ENCODE data around the gene PSMD4. TPM values are rescaled to one million over a fixed set of nuclear protein-coding genes. Genes with fewer than 3 reads are reported as not detected.

Gene PSMD4
- total and polyA plus RNA-seq, 2 experiments from 2014 or later = 107 to 161 TPM

DNA sequence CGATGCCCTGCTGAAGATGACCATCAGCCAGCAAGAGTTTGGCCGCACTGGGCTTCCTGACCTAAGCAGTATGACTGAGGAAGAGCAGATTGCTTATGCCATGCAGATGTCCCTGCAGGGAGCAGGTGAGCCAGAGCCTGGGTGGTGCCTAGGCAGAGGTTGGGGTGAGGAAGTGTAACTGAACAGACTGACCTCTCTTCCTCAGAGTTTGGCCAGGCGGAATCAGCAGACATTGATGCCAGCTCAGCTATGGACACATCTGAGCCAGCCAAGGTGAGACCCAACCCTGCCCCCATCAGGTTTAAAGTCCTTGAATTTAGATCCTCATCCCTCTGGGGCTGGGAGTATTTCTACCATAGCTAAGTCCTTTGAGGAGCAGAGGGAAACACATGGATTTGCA lies 11.8 kb downstream of the PSMD4 start:
- Histone ChIP-seq H3K9me2 (replicated peaks; ENCODE audit: insufficient read depth) (no peaks in the 10 kb centered on the region), H3K4me2 (no peak overlapping the region), H3K27me3 (no peaks in the 10 kb centered on the region), H2AFZ (no peak overlapping the region), H3K36me3 (replicated peaks; ENCODE audit: insufficient read depth, low read depth) (no peaks in the 10 kb centered on the region), H3K4me1 (ENCODE audit: insufficient read depth) (no peaks in the 10 kb centered on the region), H3K4me3 (no peak overlapping the region), H4K20me1 (ENCODE audit: insufficient read depth, poor library complexity, severe bottlenecking) (no peaks in the 10 kb centered on the region), H3K27ac (no peak overlapping the region), H3K79me2 (peaks cover 9% of the 10 kb centered on the region), H3K9me3 (ENCODE audit: low read depth) (no peaks in the 10 kb centered on the region)
- WGBS (ENCODE audit: low lambda C conversion rate, missing lambda C conversion rate) = 98% methylated on average over 3 of the region's 3 CpGs
- no peak for DNase-seq (ENCODE audit: low spot score)
- TF ChIP-seq EZH2phosphoT487 (IDR thresholded peaks at IDR 0.05; ENCODE audit: low read depth, severe bottlenecking, unreplicated experiment) = no peak
- no peak for TF ChIP-seq EZH2 (IDR thresholded peaks at IDR 0.05; ENCODE audit: borderline replicate concordance)
- TF ChIP-seq, protein P1, sequence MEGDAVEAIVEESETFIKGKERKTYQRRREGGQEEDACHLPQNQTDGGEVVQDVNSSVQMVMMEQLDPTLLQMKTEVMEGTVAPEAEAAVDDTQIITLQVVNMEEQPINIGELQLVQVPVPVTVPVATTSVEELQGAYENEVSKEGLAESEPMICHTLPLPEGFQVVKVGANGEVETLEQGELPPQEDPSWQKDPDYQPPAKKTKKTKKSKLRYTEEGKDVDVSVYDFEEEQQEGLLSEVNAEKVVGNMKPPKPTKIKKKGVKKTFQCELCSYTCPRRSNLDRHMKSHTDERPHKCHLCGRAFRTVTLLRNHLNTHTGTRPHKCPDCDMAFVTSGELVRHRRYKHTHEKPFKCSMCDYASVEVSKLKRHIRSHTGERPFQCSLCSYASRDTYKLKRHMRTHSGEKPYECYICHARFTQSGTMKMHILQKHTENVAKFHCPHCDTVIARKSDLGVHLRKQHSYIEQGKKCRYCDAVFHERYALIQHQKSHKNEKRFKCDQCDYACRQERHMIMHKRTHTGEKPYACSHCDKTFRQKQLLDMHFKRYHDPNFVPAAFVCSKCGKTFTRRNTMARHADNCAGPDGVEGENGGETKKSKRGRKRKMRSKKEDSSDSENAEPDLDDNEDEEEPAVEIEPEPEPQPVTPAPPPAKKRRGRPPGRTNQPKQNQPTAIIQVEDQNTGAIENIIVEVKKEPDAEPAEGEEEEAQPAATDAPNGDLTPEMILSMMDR (IDR thresholded peaks at IDR 0.05; ENCODE audit: poor library complexity) = no peak

DNA sequence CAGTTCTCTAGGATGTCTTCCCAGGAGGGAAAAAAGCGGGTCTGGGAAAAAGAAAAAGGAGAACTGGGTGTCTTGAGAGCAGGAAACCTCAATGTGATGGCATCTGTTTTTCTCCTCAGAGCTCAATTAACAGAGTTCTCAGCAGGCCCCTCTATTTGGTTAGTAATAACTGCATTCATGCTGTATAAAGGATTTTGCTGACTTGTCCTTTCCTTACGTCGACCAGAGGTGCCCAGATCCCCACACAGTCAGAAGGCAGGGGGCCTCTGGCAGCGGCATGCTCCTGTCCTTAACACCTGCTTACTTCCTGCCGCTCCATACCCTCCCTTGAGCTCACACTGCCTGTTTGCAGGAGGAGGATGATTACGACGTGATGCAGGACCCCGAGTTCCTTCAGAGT lies 12.3 kb downstream of the PSMD4 start:
- Histone ChIP-seq H3K79me2 (peaks cover 5% of the 10 kb centered on the region), H3K9me3 (ENCODE audit: low read depth) (no peaks in the 10 kb centered on the region), H3K4me3 (no peak overlapping the region), H3K27ac (no peak overlapping the region), H3K4me1 (ENCODE audit: insufficient read depth) (no peaks in the 10 kb centered on the region), H2AFZ (no peak overlapping the region), H3K36me3 (replicated peaks; ENCODE audit: insufficient read depth, low read depth) (no peaks in the 10 kb centered on the region), H3K9me2 (replicated peaks; ENCODE audit: insufficient read depth) (no peaks in the 10 kb centered on the region), H3K27me3 (no peaks in the 10 kb centered on the region), H3K4me2 (no peak overlapping the region), H4K20me1 (ENCODE audit: insufficient read depth, poor library complexity, severe bottlenecking) (no peaks in the 10 kb centered on the region)
- DNase-seq (ENCODE audit: low spot score) = no peak
- 81% methylated on average over 8 of the region's 8 CpGs for WGBS (ENCODE audit: low lambda C conversion rate, missing lambda C conversion rate)
- TF ChIP-seq, protein P1 (IDR thresholded peaks at IDR 0.05; ENCODE audit: poor library complexity) = no peak
- TF ChIP-seq EZH2 (IDR thresholded peaks at IDR 0.05; ENCODE audit: borderline replicate concordance) (no peak), EZH2phosphoT487 (IDR thresholded peaks at IDR 0.05; ENCODE audit: low read depth, severe bottlenecking, unreplicated experiment) (no peak)

DNA sequence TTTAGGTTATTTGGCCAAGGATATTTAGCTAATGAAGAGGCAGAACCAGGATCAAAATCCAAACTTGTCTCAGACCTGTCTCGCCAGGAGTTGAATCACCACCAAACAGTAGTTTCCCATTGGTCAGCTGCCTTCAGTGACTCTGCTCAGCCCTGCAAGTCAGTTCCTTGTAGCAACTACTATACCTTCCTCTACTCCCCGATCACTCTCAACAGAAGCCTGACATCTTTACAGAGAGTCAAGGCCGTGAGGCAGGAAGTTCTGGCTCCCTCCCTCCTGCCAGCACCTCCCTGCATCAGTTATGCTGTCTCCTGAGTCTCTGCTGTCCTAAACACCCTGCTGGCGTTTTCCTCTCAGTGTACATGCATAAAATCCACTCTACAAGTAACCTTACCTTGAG lies 13.2 kb downstream of the PSMD4 start:
- H3K4me1 ChIP-seq (ENCODE audit: insufficient read depth) = no peaks in the 10 kb centered on the region
- no peak for DNase-seq (ENCODE audit: low spot score)
- no peaks in the 10 kb centered on the region for H3K9me2 ChIP-seq (replicated peaks; ENCODE audit: insufficient read depth)
- no peak overlapping the region for H3K27ac ChIP-seq
- H3K27me3 ChIP-seq = no peaks in the 10 kb centered on the region
- H4K20me1 ChIP-seq (ENCODE audit: insufficient read depth, poor library complexity, severe bottlenecking) = no peaks in the 10 kb centered on the region
- TF ChIP-seq, protein P1 (IDR thresholded peaks at IDR 0.05; ENCODE audit: poor library complexity) = no peak
- no peak for TF ChIP-seq EZH2phosphoT487 (IDR thresholded peaks at IDR 0.05; ENCODE audit: low read depth, severe bottlenecking, unreplicated experiment)
- TF ChIP-seq EZH2 (IDR thresholded peaks at IDR 0.05; ENCODE audit: borderline replicate concordance) = no peak
- no peaks in the 10 kb centered on the region for H3K79me2 ChIP-seq
- H2AFZ ChIP-seq = no peak overlapping the region
- 88% methylated on average over 4 of the region's 4 CpGs for WGBS (ENCODE audit: low lambda C conversion rate, missing lambda C conversion rate)
- no peak overlapping the region for H3K4me3 ChIP-seq
- no peak overlapping the region for H3K4me2 ChIP-seq
- no peaks in the 10 kb centered on the region for H3K9me3 ChIP-seq (ENCODE audit: low read depth)
- H3K36me3 ChIP-seq (replicated peaks; ENCODE audit: insufficient read depth, low read depth) = no peaks in the 10 kb centered on the region
